Measurements from ENCODE around the gene MKRN3.

The MKRN3 gene

GRCh38 chr15:23565395-23566070 is at the start of gene MKRN3:
TSS of gene MKRN3 (plus strand) at chr15:23565674. CDS start at chr15:23565783, 109 bp downstream.
- DNase-seq = peak; percentile 28 to 36

- no peak for DNase-seq
These were observed 48.6 kb upstream of the MKRN3 start for GRCh38 chr15:23516866-23517265.

GRCh38 chr15:23518104-23518503 is 47.4 kb upstream of the MKRN3 start:
- no peak for DNase-seq

GRCh38 chr15:23524816-23525215 is 40.7 kb upstream of the MKRN3 start:
- DNase-seq = no peak

- DNase-seq = no peak
These were observed 35.6 kb upstream of the MKRN3 start for GRCh38 chr15:23529891-23530290.

- DNase-seq = no peak
These were observed 33.5 kb upstream of the MKRN3 start for GRCh38 chr15:23532024-23532423.

GRCh38 chr15:23536659-23537058 is 28.8 kb upstream of the MKRN3 start:
- DNase-seq = no peak

- no peak for DNase-seq
These were observed 26.8 kb upstream of the MKRN3 start for GRCh38 chr15:23538648-23539047.

GRCh38 chr15:23539892-23540291 is 25.6 kb upstream of the MKRN3 start:
- no peak for DNase-seq

GRCh38 chr15:23546158-23546557 is 19.3 kb upstream of the MKRN3 start:
- no peak for DNase-seq

- DNase-seq = no peak
These were observed 17.4 kb upstream of the MKRN3 start for GRCh38 chr15:23548071-23548470.

- no peak for DNase-seq
These were observed 3.6 kb upstream of the MKRN3 start for GRCh38 chr15:23561914-23562313.

GRCh38 chr15:23564821-23565394 is 566 bp upstream of the MKRN3 start:
- no peak for DNase-seq

- no peak for DNase-seq
These were observed 639 bp downstream of the MKRN3 start for GRCh38 chr15:23566071-23566554.

GRCh38 chr15:23566651-23567050 is 1.2 kb downstream of the MKRN3 start:
- no peak for DNase-seq

- no peak for DNase-seq
These were observed 2.4 kb downstream of the MKRN3 start for GRCh38 chr15:23567921-23568320.

GRCh38 chr15:23569151-23569925 is 3.9 kb downstream of the MKRN3 start:
- no peak for DNase-seq

GRCh38 chr15:23570486-23570885 is 5.0 kb downstream of the MKRN3 start:
- no peak for DNase-seq

- no peak for DNase-seq
These were observed 7.4 kb downstream of the MKRN3 start for GRCh38 chr15:23572844-23573243.

- no peak for DNase-seq
These were observed 9.3 kb downstream of the MKRN3 start for GRCh38 chr15:23574742-23575141.

- DNase-seq = no peak
These were observed 10.6 kb downstream of the MKRN3 start for GRCh38 chr15:23576061-23576460.

GRCh38 chr15:23578521-23579150 is 13.2 kb downstream of the MKRN3 start:
- DNase-seq = no peak

GRCh38 chr15:23588268-23588667 is 22.8 kb downstream of the MKRN3 start:
- DNase-seq = no peak
